NAMALWA (cell line): ENCODE measurements around the gene SSTR5.

Experiments used
- DNase-seq: peaks from one replicate; pipeline ENCODE4 v3.0.0-alpha.2; 2015; ENCODE audit warnings: low spot score

The SSTR5 gene

DNA sequence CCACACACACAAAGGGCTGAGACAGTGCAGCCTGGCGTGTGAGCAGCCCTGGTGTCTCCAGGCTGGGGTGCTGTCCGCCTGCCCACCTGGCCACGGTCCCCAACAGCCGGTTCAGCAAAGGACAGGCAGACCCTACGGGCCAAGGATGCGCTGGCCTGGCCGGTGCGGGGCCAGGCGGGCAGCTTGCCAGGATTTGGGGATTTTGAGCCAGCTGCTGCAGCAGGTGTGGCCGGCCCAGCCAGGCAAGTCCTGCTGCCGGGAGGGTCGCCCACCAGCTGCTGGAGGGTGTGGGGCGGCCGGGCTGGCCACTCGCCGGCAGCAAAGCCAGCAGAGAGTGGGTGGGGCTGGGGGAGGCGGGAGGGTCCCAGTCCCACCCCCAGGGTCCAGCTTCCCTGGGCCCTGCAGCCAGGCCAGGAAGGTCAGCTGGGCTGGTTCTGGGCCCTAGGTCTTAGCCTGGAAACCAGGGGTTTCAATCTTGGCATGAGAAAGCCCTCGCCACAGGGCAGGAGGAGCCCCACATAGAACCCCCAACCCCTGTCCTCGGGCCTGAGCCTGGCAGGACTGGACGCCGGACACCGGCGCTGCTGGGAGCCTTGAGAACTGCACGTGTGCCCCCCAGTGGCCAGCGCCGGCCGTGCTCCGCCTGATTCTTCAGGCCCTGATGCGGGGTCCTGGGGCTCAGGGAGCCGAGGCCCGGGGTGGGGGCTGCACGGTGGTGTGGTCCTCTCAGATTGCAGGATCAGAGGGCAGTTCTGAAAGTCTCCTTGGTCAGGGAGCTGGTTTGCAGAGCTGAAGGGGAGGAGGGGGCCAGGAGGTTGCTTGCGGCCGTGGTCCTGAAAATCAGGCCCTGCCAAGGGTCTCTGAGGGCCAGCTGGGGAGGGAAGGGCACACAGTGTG lies 17.6 kb upstream of the SSTR5 start:
- DNase-seq = peak; percentile 40

DNA sequence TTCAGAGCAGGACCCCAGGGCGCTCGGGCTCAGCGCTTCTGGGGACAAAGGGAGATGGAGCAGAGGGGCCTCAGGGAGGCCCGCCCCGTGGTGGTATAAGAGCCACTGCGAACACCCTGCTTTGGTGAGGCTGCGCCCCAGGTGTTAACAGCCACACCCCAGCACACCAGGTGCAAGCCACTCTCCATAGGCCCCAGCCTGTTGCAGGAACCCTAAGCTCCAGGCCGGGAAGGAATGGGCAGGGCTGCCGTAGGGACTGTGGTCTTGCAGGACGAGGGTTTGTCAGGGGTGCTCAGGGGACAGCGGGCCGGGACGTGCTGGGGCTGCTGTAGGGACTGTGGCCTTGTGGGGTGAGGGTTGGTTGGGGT lies 17.0 kb upstream of the SSTR5 start:
- no peak for DNase-seq

DNA sequence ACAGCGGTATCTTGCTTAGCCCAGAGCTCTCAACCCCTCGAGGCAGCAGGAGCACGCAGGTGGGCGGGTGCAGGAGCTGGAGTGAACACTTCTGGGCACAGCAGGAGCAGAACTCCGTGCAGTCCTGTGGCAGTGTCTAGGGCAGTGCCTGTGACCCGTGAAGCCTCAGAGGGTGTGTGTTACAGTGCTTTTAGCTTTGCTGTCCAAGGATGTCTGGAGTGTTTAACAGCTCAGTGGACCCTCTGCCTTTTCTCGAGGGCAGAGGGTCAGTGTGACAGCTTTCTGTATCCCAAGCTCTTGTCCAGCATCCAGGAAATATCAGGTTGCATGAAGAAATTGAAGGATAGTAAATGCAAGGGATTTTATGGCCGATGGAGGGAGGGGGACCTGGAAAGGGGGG lies 16.4 kb upstream of the SSTR5 start:
- no peak for DNase-seq

DNA sequence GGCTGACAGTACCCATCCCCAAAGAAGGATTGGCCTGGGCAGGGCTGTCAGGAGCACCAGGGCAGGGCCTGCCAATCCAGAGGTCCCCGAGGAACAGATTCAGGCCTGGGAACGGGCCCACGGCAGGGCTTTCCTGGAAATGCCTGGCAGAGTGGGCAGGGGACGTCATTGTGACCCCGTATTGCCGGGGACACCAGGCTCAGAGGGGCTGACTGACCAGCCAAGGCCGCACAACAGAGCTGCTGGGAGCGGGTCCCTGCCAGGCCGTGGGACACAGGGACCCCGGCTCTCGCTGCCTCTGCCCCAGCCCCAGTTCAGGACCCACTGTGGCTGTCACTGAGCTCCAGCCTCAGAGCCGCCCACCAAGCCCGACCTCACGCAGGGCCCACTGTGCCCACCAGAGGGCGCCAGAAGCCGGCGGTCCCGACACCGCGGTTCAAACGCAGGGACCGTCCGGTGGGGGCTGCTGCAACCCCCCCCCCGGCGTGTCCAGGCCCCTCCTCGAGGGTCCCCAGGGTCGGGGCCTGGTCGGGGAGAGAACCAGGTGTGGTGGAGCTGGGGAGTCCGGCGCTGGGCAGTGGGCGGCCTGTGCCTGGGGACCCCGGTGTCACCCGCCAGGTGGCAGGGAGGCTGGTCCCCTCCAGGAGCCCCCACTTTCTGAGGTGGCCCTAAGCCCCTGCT lies 15.2 kb upstream of the SSTR5 start:
- peak; percentile 43 for DNase-seq

DNA sequence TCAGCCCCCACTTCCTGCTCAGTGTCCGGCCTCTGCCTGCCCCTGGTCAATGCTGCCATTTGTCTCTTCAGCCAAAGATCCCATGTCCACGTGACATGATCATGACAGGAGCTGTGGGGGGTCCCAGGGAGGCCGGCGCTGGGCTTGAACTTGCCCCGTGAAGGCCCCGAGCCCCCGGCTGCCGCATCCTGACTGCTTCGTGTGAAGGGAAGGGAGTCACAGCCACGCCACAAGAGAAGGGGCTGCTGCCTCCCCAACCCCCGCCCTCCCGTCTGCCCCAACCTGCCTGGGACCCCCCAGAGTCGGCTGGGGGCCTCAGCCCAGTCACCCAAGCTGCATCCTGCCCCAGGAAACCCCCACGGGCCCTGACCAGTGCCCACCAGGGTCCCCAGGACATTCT lies 14.3 kb upstream of the SSTR5 start:
- no peak for DNase-seq

DNA sequence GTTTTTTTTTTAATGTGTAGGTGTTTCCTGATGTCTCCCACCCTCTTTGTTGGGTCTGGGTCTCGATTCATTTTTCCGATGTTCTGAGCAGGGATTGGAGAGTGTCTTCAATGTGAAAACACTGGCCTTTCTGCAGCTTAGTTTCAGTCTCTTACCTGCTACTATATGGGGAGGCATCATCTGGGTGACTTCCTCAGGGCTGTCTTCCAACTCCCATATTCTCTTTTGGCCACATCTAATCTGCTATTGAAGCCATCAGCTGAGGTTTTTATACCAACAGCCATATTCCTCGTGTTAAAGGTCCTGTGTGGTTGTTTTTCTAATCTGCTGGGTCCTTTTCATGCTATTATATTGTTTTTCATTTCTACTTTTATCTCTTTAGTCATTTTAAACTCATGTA lies 13.2 kb upstream of the SSTR5 start:
- no peak for DNase-seq

DNA sequence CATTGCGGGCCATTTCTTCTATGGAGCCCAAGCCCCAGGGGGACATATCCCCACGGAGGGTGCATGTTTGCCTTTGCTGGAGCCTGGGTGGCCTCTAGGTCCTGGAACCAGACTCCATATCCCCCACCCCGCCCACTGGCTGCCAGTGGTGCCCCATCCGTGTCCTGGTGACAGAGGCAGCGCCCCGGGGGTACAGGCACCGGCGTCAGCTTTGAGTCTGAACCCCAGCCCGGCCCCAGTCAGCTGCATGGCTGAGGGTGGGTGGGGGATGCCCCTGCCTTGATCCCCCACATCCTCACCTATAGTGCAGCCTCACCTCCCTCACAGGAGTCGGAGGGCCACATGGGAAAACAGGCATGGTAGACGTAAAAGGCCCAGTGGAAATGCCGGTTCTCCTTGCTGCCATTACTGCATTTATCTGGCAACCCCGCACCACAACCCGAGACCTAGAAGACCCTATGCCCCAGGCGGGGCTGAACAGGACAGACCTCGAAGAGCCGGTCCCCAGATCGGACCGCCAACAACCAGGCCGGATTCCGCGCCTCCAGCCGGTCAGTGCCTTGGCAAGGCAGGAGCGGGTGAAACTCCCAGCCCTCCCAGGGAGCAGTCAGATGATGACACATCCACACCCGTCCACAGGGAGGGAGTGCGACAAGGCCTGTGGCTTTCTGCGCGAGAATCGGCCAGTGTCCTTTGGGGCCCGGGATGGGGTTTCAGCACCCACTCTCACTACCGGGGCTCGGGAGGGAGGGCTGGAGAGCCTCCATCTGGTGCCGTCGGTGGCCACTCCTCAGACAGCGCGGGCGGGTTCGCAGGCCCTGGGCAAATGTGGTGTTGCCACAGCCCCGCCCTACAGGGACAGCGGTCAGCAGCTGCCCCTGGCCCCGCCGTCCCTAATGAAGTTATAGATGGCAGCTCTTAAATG lies 11.9 kb upstream of the SSTR5 start:
- no peak for DNase-seq

DNA sequence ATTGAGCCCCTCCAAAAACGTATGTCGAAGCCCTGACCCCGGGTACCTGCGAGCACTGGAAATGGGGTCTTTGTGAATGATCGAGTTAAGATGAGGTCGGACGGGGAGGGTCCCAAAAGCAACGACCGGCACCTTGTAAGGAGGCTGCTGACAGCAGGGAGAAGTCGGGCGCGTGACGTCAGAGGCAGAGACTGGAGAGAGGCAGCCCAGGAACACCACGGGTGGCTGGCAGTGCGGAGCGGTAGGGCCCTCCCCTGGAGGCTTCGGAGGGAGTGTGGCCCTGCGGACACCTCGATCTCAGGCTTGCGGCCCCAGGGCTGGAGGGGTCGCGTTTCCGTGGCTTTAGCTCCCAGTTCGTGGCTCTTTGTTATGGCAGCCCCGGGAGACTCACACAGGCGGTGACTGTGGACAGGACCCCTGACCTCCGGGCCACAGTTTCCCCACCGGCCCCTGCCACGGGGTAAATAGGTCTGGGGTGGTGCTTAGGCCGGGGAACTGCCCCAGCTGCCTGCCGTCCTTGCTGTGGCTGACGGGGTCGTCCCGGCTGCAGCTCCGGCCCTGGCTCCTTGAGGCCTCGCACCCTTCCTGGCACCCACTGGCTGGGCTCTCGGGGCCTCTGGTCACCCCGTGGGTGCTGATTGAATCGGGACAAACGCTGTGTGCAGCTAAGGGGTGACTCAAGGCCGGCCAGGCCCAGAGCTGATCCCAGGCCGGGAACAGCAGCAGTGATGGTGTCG lies 10.6 kb upstream of the SSTR5 start:
- no peak for DNase-seq

DNA sequence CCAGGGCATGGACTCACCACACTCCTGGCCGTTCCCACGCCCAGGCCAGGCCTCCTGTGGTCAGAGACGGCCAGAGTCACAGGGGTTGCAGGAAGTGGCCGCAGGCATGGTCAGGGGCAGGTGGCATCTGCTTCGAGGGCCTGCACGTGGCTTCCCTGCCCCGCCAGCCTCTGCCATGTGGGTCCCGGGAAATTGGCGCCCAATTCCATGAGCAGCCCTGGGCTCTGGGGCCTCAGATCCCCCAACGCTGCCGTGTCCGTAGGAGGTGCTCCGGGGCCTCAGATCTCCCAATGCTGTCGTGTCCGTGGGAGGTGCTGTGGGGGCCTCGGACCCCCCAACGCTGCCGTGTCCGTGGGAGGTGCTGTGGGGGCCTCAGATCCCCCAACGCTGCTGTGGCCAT lies 9.7 kb upstream of the SSTR5 start:
- DNase-seq = no peak

DNA sequence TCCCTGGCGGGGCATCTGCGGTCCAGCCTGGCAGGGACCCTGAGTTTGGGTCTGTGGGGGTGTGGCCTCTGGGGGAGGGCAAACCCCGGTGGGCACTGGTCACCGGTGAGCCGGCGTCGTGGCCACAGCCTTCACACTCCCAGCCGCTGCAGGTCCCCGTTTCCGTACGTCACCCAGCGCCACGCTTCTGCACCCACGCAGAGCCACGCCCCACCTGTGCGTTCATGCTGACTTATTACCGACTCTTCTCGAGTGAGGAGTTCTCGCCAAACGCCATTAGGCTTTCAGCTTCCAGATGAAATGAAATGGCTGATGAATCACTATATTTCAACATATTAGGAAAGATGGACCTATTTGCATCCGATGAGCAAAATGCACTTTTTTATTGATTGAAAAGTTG lies 8.8 kb upstream of the SSTR5 start:
- no peak for DNase-seq

DNA sequence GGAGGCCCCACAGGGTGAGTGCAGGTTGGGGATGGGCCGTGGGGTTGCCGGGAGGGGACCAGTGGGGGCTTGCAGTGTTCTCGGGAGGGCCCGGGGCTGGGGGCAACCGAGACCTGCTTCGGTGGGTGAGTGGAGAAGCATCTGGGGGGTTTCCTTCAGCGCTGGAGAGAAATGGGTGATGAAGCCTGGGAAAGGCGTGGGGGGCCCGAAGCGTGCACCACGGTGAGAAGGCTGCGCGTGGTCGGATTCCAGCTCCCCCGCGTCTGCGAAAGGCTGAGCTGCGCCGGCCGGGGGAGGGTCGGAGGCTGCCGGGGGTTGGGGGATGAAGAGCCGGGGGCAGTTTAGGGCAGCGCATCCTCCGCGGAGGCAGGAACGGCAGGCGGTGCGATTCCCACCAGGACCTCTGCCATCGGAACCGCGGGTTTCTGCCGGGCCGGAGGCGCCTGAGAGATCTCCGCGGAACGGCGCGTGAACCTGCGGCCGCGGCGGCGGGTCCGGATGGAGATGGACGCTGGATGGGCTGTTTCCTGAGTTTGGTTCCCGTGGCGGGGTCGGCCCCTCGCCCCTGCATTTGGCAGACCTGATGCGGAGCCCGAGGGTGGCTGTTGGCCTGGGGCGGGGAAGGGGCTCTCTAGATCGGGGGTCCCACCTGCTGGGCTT lies 6.9 kb upstream of the SSTR5 start:
- no peak for DNase-seq

DNA sequence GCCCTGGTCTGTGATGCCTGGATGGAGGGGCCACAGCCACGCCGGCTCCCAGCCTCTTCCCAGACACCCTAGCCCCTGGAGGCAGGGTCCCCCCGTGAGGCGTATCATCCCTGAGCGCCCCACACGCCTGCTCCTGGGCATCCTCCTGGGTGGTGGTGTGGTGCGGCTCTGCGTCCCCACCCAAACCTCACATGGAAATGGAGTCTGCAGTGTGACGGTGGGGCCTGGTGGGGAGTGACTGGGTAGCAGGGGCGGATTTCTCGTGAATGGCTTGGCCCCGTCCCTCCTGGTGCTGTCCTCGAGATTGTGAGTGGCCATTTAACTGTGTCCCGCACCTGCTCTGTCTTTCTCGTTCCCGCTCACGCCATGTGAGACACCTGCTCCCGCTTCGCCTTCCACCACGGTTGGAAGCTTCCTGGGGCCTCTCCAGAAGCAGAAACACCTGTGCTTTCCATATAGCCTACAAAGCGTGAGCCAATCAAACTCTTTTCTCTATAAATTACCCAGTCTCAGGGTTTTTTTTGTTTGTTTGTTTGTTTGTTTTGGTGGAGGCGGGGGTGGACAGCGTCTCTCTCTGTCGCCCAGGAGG lies 5.9 kb upstream of the SSTR5 start:
- DNase-seq = no peak

DNA sequence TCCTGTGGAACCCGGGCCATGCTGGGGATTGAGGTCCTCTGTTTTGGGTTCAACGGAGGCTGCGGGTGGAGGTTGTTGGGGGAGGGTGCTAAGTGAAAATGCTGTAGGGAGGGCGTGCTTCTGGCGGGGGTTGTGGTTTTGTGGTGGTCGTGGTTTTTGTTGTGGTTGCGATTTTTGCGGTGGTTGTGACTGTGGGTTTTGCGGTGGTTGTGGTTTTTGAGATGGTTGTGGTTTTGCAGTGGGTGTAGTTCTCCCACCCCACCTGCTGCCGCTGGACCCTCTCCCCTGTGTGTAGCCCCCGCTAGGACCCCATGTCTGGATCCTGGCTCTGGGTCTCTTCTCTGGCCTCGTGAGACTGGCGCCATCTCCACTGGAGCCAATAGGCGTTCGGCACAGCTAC lies 4.9 kb upstream of the SSTR5 start:
- no peak for DNase-seq

DNA sequence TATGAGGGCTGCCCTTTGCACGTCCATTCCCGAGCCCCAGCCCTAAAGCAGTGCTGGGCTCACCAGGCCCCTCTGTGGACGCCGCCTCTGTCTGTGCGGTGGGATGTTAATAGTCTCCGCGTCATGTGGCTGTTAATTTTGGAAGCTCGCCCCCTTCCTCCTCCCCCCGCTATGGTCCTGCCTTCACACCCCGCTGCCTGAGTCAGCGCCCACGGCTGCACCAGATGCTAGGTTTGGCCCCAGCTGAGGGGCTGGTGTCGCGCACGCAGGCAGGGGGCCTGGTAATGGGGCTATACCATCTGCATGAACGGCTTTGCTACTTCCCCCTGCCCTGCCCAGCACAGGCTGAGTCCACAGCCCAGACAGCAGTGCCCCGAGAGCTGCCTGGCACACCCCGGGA lies 4.1 kb upstream of the SSTR5 start:
- no peak for DNase-seq

DNA sequence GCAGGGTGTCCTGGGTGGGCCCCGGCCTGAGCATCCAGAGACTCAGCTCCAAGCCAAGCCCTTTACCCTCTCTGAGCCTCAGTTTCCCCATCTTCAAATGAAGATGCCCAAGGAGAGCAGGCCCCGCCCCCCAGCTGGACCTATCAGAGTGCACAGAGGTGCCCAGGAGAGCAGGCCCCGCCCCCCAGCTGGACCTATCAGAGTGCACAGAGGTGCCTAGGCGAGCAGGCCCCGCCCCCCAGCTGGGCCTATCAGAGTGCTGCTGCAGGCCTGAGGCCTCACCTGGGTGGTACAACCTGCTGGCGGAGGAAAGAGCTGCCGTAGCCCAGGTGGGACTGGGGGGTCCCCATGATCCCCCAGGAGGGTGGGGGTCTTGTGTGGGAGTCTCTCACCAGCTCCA lies 3.4 kb upstream of the SSTR5 start:
- DNase-seq = peak; percentile 34

DNA sequence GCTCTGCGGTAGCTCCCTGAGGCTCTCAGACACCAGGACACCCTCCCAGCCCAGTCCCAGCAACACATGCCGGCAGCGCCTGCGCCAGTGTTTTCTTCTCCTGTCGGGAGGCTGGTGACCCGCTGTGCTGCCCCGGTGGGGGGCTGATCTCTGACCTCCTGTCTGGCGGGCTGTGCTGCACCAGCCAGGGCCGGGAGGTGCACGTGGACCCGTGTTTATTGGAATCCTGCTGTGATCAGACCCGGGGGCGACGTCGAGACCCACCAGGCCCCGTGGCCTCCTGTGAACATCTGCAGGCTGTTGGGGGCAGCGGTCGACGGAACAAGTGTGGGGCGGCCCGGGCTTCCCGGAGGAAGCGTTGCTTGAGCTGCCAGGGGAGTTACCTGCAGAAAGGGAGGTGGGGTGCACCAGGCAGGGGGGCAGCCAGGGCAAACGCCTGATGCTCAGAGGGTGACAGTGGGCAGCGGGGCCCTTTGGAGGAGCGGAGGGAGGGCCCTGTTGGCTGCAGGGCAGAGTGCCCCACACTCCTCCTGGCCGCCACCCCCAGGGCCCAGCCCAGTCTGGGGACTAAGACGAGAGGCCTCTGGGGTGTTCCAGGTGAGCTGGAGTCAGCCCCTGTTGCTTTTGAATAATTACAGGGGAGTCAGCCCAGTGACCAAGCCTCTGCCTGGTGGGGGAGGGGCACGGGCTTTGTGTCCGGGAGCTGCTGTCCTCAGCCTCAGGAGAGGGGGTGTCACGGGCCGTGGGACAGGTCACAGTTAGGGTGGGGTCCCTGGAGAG lies 2.3 kb upstream of the SSTR5 start:
- no peak for DNase-seq

DNA sequence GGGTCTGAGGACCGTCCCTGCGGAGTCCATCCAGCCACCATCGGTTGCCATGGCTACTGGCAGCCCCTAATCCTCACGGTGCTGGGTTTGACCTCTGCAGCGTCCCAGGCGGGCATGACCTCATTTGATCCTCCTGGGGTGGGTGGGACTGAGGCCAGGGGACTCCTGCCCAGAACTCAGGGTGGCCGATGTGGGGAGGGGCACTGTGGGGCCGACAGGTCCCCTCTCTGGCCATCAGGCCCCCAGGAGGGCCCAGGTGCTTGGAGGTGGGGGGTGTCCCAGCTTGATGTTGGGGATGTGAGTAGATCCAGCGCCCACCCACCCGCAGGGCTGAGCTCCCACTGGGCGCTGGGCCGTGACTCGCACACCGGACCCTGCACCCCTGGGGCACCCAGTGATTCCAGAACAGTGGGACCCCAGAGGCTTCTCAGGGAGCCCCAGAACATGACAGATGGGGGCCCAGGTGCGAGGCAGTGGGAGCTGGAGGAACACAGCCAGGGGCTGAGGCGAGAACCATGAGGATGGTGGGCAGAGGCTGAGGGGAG lies 1.6 kb upstream of the SSTR5 start:
- DNase-seq = no peak

DNA sequence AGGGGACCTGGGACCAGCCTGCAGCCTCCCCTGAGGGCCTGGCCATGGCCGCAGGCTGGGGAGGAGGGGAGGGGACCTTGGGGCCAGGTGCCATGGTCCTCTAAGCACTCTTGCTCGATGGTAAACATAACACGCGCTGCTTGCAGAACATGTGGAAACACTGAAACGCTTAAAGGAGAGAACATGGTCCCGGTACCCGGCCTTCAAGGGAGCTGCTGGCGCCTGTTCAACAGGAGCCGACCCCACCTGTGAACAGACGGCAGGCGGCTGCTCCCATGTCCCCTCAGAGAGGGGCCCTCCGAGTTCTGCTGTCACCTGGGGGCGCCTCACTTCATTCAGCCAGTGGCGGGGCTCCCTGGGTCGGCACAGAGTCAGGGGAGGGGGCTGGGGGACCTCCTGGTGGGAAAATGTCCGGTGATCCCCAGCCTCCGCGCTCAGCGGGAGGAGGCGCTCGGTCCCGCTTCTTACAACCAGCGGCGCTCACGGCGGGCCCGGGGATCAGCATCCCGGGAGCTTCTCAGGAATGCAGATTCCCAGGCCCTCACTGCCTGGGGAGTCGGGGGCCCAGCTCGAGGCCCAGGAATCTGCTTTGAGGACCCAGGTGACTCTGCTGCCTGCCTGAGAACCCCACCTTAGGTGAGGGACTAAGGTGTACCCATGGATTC lies 854 bp upstream of the SSTR5 start:
- DNase-seq = no peak

DNA sequence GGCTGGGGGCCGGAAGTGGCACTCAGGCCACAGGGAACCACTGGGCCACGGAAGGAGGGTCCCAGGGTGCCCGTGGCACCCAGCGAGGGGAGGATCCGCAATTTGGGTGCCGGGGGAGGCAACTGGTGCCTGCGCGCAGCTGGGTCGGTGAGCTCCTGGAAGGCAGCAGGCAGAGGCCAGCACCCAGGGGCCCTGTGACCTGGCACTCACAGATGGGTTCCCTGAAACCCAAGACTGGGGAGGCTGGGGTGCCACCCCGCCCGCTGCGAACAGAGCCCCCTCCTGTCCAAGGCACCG lies 663 bp downstream of the SSTR5 start:
- no peak for DNase-seq
